KMS-11 (cell line): ENCODE data around the gene SULT4A1.

Experiments used
- H2AFZ ChIP-seq: fragments of 200-600 bp; sonication (generic); 2 replicates; pipeline ENCODE4 v1.6.1; 2016; ENCODE audit warnings: antibody characterized with exemption, mixed run types, low read depth
- H3K27ac ChIP-seq: fragments of 200-600 bp; sonication (generic); 2 replicates; pipeline ENCODE4 v1.6.1; 2016; ENCODE audit warnings: mild to moderate bottlenecking, mixed run types
- H3K27me3 ChIP-seq: fragments of 200-600 bp; sonication (generic); 2 replicates; pipeline ENCODE4 v1.6.1; 2017; ENCODE audit warnings: mild to moderate bottlenecking, low read depth, mixed run types, moderate library complexity; ENCODE audit not compliant: insufficient read depth
- H3K36me3 ChIP-seq: fragments of 200-600 bp; sonication (generic); 2 replicates; pipeline ENCODE4 v1.6.1; 2017; ENCODE audit warnings: mild to moderate bottlenecking, mixed run types; ENCODE audit not compliant: insufficient read depth
- H3K4me1 ChIP-seq: fragments of 200-600 bp; sonication (generic); 2 replicates; pipeline ENCODE4 v1.6.1; 2016; ENCODE audit warnings: mild to moderate bottlenecking, low read depth, mixed run types; ENCODE audit not compliant: poor library complexity, severe bottlenecking
- H3K4me2 ChIP-seq: fragments of 200-600 bp; sonication (generic); 2 replicates; pipeline ENCODE4 v1.7.0; 2016; ENCODE audit warnings: mild to moderate bottlenecking, mixed run types
- H3K4me3 ChIP-seq: fragments of 200-600 bp; sonication (generic); IDR thresholded peaks from 2 replicates; pipeline ENCODE4 v1.6.1; 2017; ENCODE audit warnings: low read depth, low read length, mixed read lengths; ENCODE audit not compliant: insufficient read depth
- H3K79me2 ChIP-seq: fragments of 200-600 bp; sonication (generic); 2 replicates; pipeline ENCODE4 v1.6.1; 2016; ENCODE audit warnings: low read depth, mixed run types; ENCODE audit not compliant: insufficient read depth
- H3K9ac ChIP-seq: fragments of 200-600 bp; sonication (generic); 2 replicates; pipeline ENCODE4 v1.6.1; 2016; ENCODE audit warnings: mild to moderate bottlenecking, mixed run types
- H4K20me1 ChIP-seq: fragments of 200-600 bp; sonication (generic); 2 replicates; pipeline ENCODE4 v1.6.1; 2016; ENCODE audit warnings: mild to moderate bottlenecking, mixed run types; ENCODE audit not compliant: insufficient read depth
- TF ChIP-seq, protein P1 (sequence below): fragments of 200-600 bp; sonication (generic); conservative IDR thresholded peaks from 2 replicates; pipeline ENCODE4 v1.6.1; 2017; ENCODE audit warnings: low read depth, mild to moderate bottlenecking, antibody characterized with exemption, low read length, moderate library complexity, mixed read lengths

The SULT4A1 gene

DNA sequence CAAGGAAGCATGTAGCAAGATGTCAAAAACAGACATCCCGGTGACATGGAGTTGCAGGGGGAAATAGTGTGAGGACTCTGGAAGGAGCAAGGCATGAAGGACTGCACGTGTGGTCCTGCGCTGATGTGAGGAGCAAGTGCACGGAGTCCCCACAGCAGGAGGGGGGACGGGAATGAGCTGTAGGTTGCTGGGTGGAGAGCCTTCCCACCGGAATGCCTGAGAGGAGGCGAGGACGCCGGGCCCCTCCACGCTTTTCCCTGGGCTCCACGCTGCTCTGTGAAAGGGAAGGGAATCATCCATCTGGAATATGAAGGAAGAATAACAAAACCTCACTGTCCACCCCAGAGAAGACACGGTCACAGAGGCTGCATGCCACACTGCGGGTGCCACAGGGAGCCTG is 26.6 kb downstream of the SULT4A1 start:
- no peak overlapping the region for H3K27ac ChIP-seq
- no peaks in the 10 kb centered on the region for H3K4me1 ChIP-seq
- peaks cover 21% of the 10 kb centered on the region for H3K27me3 ChIP-seq
- H3K79me2 ChIP-seq: no peaks in the 10 kb centered on the region
- H3K4me2 ChIP-seq: no peak overlapping the region
- no peak overlapping the region for H3K9ac ChIP-seq
- H3K36me3 ChIP-seq: no peaks in the 10 kb centered on the region
- H4K20me1 ChIP-seq: no peaks in the 10 kb centered on the region
- TF ChIP-seq, protein P1, sequence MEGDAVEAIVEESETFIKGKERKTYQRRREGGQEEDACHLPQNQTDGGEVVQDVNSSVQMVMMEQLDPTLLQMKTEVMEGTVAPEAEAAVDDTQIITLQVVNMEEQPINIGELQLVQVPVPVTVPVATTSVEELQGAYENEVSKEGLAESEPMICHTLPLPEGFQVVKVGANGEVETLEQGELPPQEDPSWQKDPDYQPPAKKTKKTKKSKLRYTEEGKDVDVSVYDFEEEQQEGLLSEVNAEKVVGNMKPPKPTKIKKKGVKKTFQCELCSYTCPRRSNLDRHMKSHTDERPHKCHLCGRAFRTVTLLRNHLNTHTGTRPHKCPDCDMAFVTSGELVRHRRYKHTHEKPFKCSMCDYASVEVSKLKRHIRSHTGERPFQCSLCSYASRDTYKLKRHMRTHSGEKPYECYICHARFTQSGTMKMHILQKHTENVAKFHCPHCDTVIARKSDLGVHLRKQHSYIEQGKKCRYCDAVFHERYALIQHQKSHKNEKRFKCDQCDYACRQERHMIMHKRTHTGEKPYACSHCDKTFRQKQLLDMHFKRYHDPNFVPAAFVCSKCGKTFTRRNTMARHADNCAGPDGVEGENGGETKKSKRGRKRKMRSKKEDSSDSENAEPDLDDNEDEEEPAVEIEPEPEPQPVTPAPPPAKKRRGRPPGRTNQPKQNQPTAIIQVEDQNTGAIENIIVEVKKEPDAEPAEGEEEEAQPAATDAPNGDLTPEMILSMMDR: no peak
- no peak overlapping the region for H2AFZ ChIP-seq
- no peak overlapping the region for H3K4me3 ChIP-seq

DNA sequence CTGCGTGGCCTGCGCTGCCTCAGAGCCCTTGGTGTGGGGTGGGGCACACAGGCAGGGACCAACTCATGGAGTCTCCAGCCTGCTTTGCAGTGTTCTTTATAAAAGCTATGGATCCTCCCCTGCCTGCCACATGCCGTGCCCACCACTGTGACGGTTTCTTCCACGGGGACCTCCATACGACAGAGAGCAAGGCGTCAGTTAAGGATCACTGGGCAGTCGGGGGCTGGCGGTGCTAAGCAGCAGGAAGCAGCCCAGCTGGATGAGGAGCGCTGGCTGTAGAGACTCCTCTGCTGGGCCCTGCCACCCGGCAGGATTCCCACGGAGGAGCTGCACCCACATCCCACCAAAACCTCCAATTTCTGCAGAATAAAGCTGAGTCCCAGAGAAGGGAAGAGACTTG is 27.1 kb downstream of the SULT4A1 start:
- no peak overlapping the region for H3K27ac ChIP-seq
- no peaks in the 10 kb centered on the region for H3K4me1 ChIP-seq
- no peaks in the 10 kb centered on the region for H3K36me3 ChIP-seq

DNA sequence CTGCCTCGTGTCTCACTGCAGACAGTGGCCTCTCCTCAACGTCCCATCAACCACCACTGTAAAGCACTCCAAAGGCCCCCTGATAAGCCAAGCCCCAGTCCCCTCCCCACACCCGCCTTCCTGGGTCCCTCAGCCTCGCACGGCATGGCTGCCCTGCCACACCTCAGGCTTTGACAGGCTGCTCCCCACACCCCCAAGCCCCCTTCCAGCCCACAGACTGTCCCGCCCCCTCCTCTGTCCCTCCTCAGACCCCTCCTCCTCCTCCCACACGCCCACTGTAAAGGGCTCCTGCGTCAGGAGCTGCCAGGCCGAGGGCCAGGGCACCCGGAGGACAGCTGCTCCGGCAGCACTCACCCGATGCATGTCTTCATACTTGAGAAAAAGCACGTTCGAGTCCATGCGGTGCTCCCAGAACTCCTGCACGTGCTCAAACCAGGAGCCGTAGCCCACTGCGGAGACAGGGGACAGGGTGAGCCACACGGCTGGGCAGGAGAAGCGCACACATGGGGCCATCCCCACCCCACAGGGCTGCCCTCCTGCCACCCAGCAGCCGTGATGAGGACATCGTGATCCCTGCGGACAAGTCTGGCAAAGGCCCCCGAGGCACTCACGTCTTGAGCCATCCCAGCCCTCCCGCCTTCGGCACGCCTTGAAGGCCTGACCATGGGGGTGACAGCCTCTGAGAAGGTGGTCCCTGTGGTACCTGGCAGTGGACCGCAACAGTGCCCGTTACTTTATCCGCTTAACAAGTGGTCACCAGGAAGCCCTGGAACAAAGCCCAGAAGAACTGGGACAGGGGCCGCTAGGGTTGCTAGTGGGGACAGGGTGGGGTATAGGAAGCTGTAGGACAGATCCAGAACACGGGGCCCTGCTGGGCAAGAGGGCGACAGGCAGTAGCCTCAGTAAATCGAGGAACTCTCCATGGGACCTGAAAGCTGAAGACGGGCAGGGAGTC is 28.8 kb downstream of the SULT4A1 start:
- no peaks in the 10 kb centered on the region for H4K20me1 ChIP-seq
- H3K9ac ChIP-seq: no peak overlapping the region
- peaks cover 24% of the 10 kb centered on the region for H3K27me3 ChIP-seq
- TF ChIP-seq, protein P1: no peak
- no peaks in the 10 kb centered on the region for H3K79me2 ChIP-seq
- H3K4me3 ChIP-seq: no peak overlapping the region
- H3K27ac ChIP-seq: no peak overlapping the region
- no peak overlapping the region for H3K4me2 ChIP-seq
- H3K4me1 ChIP-seq: no peaks in the 10 kb centered on the region
- H2AFZ ChIP-seq: no peak overlapping the region
- H3K36me3 ChIP-seq: no peaks in the 10 kb centered on the region

More for the DNA sequence above, 27.1 kb downstream of the SULT4A1 start:
- H4K20me1 ChIP-seq: no peaks in the 10 kb centered on the region
- peaks cover 23% of the 10 kb centered on the region for H3K27me3 ChIP-seq
- H3K4me2 ChIP-seq: no peak overlapping the region
- TF ChIP-seq, protein P1: no peak
- no peaks in the 10 kb centered on the region for H3K79me2 ChIP-seq
- no peak overlapping the region for H3K4me3 ChIP-seq
- H2AFZ ChIP-seq: no peak overlapping the region
- no peak overlapping the region for H3K9ac ChIP-seq

DNA sequence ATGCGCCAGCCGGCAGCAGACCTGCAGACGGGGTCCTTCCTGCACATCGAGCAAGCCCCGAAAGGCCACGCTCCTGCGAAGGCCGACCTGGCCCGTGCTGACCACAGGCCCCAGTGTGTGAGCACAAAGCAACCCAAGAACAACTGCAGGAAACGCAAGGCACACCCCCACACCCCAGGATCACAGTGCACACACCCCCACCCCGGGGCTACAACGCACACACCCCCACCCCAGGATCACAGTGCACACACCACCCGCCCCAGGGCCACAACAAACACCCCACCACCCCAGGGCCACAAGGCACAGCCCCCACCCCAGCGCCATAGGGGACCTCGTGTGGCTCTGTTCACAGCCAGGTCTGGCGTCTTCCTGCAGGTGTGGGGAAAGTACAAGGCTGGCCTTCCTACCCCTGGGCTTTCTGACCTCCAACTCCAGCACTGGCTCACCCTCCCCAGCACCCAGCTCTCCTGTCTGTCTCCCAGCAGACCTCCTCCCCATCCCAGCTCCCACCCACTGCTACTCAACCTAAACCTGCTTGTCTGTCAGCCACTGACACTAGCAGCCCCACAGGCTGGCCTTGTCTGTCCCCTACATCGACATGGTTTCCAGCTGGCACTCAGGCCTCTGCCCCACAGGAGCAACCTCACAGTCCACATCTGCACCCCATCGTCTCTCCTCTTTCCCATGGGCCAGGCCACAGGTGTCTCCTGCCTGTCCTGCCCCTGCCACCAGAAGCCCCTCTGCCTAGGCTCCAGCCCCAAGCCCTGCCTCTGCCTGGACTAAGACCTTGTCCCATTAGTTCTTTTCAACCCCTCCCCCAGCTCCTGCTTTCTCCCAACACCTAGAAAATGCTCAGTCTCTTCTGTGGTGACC is 29.7 kb downstream of the SULT4A1 start:
- Histone ChIP-seq H3K4me1 (no peaks in the 10 kb centered on the region), H3K4me2 (no peak overlapping the region), H3K27ac (no peak overlapping the region), H3K79me2 (no peaks in the 10 kb centered on the region), H4K20me1 (no peaks in the 10 kb centered on the region), H3K9ac (no peak overlapping the region), H3K36me3 (no peaks in the 10 kb centered on the region), H3K27me3 (peaks cover 18% of the 10 kb centered on the region), H2AFZ (no peak overlapping the region), H3K4me3 (no peak overlapping the region)
- TF ChIP-seq, protein P1: no peak
